GM23338 (cell line): ENCODE measurements around the gene C4A. TPM values are rescaled to one million over a fixed set of nuclear protein-coding genes. Genes with fewer than 3 reads are reported as not detected.

ENCODE experiments used
- ATAC-seq: fragments of 200-7000 bp; cut with Tn5 transposase; 3 replicates; pipeline ENCODE4 v1.9.1; 2020
- DNase-seq: peaks from one replicate; pipeline ENCODE4 v3.0.0-alpha.2; 2015; ENCODE audit warnings: low spot score
- H2AFZ ChIP-seq: fragments of 200-600 bp; sonication (generic); 2 replicates; pipeline ENCODE4 v1.8.0; 2016; ENCODE audit warnings: antibody characterized with exemption, mild to moderate bottlenecking, moderate library complexity
- H3F3A ChIP-seq: fragments of 200-600 bp; sonication (generic); replicated peaks from 2 replicates; pipeline ENCODE4 v1.8.0; 2017; ENCODE audit warnings: antibody characterized with exemption, mixed run types, low read depth
- H3K27ac ChIP-seq: fragments of 200-600 bp; sonication (generic); 2 replicates; pipeline ENCODE4 v1.6.1; 2016; ENCODE audit warnings: low read depth
- H3K27me3 ChIP-seq: fragments of 200-600 bp; sonication (generic); 2 replicates; pipeline ENCODE4 v1.8.0; 2016; ENCODE audit warnings: mild to moderate bottlenecking, mixed run types, moderate library complexity; ENCODE audit not compliant: insufficient read depth
- H3K36me3 ChIP-seq: fragments of 200-600 bp; sonication (generic); 2 replicates; pipeline ENCODE4 v1.8.0; 2016; ENCODE audit warnings: mild to moderate bottlenecking; ENCODE audit not compliant: insufficient read depth
- H3K4me1 ChIP-seq: fragments of 200-600 bp; sonication (generic); 2 replicates; pipeline ENCODE4 v1.8.0; 2016; ENCODE audit warnings: mild to moderate bottlenecking, moderate library complexity; ENCODE audit not compliant: insufficient read depth
- H3K4me2 ChIP-seq: fragments of 200-600 bp; sonication (generic); 2 replicates; pipeline ENCODE4 v1.7.1; 2017; ENCODE audit warnings: mixed run types
- H3K4me3 ChIP-seq: fragments of 200-600 bp; sonication (generic); 2 replicates; pipeline ENCODE4 v1.6.1; 2016; ENCODE audit warnings: mixed run types
- H3K79me2 ChIP-seq: fragments of 200-600 bp; sonication (generic); replicated peaks from 2 replicates; pipeline ENCODE4 v1.8.0; 2017; ENCODE audit warnings: mild to moderate bottlenecking; ENCODE audit not compliant: insufficient read depth
- H3K9me2 ChIP-seq: fragments of 200-600 bp; sonication (generic); 2 replicates; pipeline ENCODE4 v1.8.0; 2017; ENCODE audit not compliant: insufficient read depth
- H4K20me1 ChIP-seq: fragments of 200-600 bp; sonication (generic); replicated peaks from 2 replicates; pipeline ENCODE4 v1.8.0; 2017; ENCODE audit warnings: mild to moderate bottlenecking; ENCODE audit not compliant: insufficient read depth
- H3K27ac Mint-ChIP-seq: 2 replicates; pipeline ENCODE4 v1.8.0; 2020; ENCODE audit warnings: inconsistent platforms, mild to moderate bottlenecking, moderate library complexity, mixed read lengths
- H3K27me3 Mint-ChIP-seq: 3 replicates; pipeline ENCODE4 v1.8.0; 2022; ENCODE audit warnings: low read depth, mild to moderate bottlenecking, moderate library complexity, mixed read lengths, inconsistent platforms; ENCODE audit not compliant: insufficient read depth, poor library complexity
- H3K36me3 Mint-ChIP-seq: 3 replicates; pipeline ENCODE4 v1.8.0; 2021; ENCODE audit warnings: low read depth, mild to moderate bottlenecking, inconsistent platforms, moderate library complexity, mixed read lengths
- H3K4me1 Mint-ChIP-seq: 3 replicates; pipeline ENCODE4 v1.8.0; 2020; ENCODE audit warnings: mild to moderate bottlenecking, inconsistent platforms, mixed read lengths
- H3K4me3 Mint-ChIP-seq: 3 replicates; pipeline ENCODE4 v1.8.0; 2021; ENCODE audit warnings: moderate library complexity, mild to moderate bottlenecking, inconsistent platforms, mixed read lengths
- H3K9me3 Mint-ChIP-seq: 3 replicates; pipeline ENCODE4 v1.8.0; 2020; ENCODE audit warnings: moderate library complexity, mild to moderate bottlenecking, inconsistent platforms, mixed read lengths
- CREB1 ChIP-seq: fragments of 250-450 bp; sonication (Bioruptor Pico); IDR thresholded peaks from 2 replicates; pipeline ENCODE4 v1.5.0; 2020; ENCODE audit warnings: low read depth, mild to moderate bottlenecking, moderate library complexity
- EZH2 ChIP-seq: fragments of 200-600 bp; sonication (generic); IDR thresholded peaks from one replicate; pipeline ENCODE4 v1.8.0; 2017; ENCODE audit warnings: antibody characterized with exemption, mild to moderate bottlenecking, low read depth; ENCODE audit not compliant: unreplicated experiment
- EZH2phosphoT487 ChIP-seq: fragments of 200-600 bp; sonication (generic); IDR thresholded peaks from one replicate; pipeline ENCODE4 v1.8.1; 2018; ENCODE audit warnings: antibody characterized with exemption; ENCODE audit not compliant: unreplicated experiment
- JUNB ChIP-seq: IDR thresholded peaks from one replicate; pipeline ENCODE4 v1.6.1; 2016; ENCODE audit warnings: antibody characterized with exemption; ENCODE audit not compliant: unreplicated experiment
- NANOG ChIP-seq: IDR thresholded peaks from 2 replicates; pipeline ENCODE4 v1.6.1; 2016; ENCODE audit warnings: antibody characterized with exemption, borderline replicate concordance
- POLR2AphosphoS5 ChIP-seq: IDR thresholded peaks from 2 replicates; pipeline ENCODE4 v1.6.1; 2016; ENCODE audit warnings: antibody characterized with exemption, low read depth
- STAT1 ChIP-seq: IDR thresholded peaks from one replicate; pipeline ENCODE4 v1.6.1; 2016; ENCODE audit warnings: antibody characterized with exemption; ENCODE audit not compliant: unreplicated experiment
- ZNF114 ChIP-seq: fragments of 250-450 bp; sonication (Bioruptor Pico); IDR thresholded peaks from 2 replicates; pipeline ENCODE4 v1.5.0; 2020; ENCODE audit warnings: mild to moderate bottlenecking, moderate library complexity
- polyA plus RNA-seq: library from polyadenylated mRNA; unstranded; fragments of >200 nt; fragmentation: Nextera tagmentation; extraction: Ambion mirVana; gene quantifications from 2 replicates; pipeline ENCODE4 v1.2.1, GENCODE V29; 2016
- total RNA-seq: library from RNA; depleted of rRNA; stranded (reverse); fragments of >200 nt; shearing (Covaris generic); gene quantifications from 2 replicates; pipeline ENCODE4 v1.2.3, GENCODE V29; 2014
- TF ChIP-seq, protein P1 (sequence below): IDR thresholded peaks from one replicate; pipeline ENCODE4 v1.6.1; 2018; ENCODE audit warnings: antibody characterized with exemption; ENCODE audit not compliant: unreplicated experiment
- TF ChIP-seq, protein P2 (sequence below): IDR thresholded peaks from 2 replicates; pipeline ENCODE4 v1.6.1; 2016; ENCODE audit warnings: antibody characterized with exemption
- TF ChIP-seq, protein P3 (sequence below), 2 experiments: fragments of 200-600 bp in 1 of 2; sonication (generic) in 1 of 2; conservative IDR thresholded peaks; 2 replicates each; pipeline versions ENCODE4 v1.5.1 to v1.6.1; 2016 to 2017; ENCODE audit warnings: antibody characterized with exemption in 2 of 2, low read depth in 2 of 2, mild to moderate bottlenecking in 2 of 2, moderate library complexity in 1 of 2

The C4A gene
- total and polyA plus RNA-seq, 2 experiments from 2014 or later = 0.48 to 0.97 TPM

DNA sequence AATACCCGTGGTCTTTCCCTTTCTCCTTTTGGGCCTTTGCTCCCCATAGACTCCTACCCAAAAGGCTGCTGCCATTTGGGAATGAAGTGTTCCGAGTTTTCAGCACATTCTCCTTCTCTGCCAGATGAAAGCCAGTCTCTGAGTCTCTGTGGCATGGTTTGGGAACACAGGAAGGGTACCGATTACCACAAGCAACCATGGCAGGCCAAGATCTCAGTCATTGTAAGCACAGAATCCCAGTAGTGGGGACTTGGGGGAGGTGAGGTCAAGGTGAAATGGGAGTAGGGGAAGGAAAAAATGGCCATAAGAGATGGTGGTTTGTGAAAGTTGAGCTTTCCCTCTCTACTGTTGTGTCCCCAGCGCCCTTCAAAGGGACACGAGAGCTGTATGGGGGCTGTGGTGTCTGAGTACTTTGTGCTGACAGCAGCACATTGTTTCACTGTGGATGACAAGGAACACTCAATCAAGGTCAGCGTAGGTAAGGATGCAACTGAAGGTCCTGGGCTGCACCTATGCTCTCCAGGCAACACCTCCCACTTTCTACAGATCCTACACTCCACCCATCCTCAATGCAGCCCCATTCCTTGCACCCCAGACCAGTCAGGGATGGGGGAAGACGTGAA, 31.8 kb upstream of the C4A start (continued):
- TF ChIP-seq, protein P1, sequence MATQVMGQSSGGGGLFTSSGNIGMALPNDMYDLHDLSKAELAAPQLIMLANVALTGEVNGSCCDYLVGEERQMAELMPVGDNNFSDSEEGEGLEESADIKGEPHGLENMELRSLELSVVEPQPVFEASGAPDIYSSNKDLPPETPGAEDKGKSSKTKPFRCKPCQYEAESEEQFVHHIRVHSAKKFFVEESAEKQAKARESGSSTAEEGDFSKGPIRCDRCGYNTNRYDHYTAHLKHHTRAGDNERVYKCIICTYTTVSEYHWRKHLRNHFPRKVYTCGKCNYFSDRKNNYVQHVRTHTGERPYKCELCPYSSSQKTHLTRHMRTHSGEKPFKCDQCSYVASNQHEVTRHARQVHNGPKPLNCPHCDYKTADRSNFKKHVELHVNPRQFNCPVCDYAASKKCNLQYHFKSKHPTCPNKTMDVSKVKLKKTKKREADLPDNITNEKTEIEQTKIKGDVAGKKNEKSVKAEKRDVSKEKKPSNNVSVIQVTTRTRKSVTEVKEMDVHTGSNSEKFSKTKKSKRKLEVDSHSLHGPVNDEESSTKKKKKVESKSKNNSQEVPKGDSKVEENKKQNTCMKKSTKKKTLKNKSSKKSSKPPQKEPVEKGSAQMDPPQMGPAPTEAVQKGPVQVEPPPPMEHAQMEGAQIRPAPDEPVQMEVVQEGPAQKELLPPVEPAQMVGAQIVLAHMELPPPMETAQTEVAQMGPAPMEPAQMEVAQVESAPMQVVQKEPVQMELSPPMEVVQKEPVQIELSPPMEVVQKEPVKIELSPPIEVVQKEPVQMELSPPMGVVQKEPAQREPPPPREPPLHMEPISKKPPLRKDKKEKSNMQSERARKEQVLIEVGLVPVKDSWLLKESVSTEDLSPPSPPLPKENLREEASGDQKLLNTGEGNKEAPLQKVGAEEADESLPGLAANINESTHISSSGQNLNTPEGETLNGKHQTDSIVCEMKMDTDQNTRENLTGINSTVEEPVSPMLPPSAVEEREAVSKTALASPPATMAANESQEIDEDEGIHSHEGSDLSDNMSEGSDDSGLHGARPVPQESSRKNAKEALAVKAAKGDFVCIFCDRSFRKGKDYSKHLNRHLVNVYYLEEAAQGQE = no peak
- TF ChIP-seq EZH2 (no peak), JUNB (no peak), NANOG (no peak), CREB1 (CRISPR knock-in tag) (no peak), EZH2phosphoT487 (no peak), POLR2AphosphoS5 (no peak), ZNF114 (no peak)
- TF ChIP-seq, protein P2, sequence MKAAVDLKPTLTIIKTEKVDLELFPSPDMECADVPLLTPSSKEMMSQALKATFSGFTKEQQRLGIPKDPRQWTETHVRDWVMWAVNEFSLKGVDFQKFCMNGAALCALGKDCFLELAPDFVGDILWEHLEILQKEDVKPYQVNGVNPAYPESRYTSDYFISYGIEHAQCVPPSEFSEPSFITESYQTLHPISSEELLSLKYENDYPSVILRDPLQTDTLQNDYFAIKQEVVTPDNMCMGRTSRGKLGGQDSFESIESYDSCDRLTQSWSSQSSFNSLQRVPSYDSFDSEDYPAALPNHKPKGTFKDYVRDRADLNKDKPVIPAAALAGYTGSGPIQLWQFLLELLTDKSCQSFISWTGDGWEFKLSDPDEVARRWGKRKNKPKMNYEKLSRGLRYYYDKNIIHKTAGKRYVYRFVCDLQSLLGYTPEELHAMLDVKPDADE = no peak
- TF ChIP-seq, protein P3, sequence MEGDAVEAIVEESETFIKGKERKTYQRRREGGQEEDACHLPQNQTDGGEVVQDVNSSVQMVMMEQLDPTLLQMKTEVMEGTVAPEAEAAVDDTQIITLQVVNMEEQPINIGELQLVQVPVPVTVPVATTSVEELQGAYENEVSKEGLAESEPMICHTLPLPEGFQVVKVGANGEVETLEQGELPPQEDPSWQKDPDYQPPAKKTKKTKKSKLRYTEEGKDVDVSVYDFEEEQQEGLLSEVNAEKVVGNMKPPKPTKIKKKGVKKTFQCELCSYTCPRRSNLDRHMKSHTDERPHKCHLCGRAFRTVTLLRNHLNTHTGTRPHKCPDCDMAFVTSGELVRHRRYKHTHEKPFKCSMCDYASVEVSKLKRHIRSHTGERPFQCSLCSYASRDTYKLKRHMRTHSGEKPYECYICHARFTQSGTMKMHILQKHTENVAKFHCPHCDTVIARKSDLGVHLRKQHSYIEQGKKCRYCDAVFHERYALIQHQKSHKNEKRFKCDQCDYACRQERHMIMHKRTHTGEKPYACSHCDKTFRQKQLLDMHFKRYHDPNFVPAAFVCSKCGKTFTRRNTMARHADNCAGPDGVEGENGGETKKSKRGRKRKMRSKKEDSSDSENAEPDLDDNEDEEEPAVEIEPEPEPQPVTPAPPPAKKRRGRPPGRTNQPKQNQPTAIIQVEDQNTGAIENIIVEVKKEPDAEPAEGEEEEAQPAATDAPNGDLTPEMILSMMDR (conservative IDR thresholded peaks at IDR 0.05; ENCODE audit: low read depth in 2 of 2) = no peak

DNA sequence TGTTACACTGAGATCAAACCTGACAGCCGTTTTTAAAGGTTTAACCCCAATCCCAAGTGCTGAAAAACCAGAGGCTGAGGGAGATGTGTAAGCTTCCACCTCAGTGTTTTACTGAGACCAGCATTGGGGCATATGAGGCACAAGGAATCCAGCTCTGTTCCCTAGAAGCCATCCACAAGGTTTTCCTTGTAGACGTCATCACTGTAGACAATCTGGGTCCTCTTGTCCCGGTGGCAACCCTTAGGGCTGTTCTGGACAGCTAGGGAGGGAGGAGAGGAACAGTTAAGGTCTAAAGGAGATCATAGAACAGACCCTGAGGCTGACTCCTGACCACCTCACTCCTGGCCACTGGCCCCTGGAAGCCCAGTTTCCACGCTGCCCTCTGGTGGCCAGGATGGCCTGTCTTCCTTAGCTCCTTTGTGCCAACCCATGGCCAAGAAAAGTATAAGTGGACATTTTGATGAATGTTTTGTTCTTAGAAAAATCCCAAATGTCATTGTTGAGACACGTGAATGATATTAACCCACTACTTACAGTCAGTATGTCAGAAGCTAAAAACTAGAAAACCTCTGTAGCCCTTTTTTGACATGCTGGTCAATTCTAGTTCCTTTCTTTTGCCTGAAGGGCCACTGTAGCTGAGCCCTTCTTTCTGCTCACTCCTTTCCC, 29.6 kb upstream of the C4A start:
- H3K27ac ChIP-seq = no peak overlapping the region
- no peak overlapping the region for H3K27ac Mint-ChIP-seq

More for the DNA sequence above, 29.6 kb upstream of the C4A start:
- DNase-seq (peak; percentile 73), ATAC-seq (peak; percentile 93)
- Mint-ChIP-seq H3K36me3 (peaks cover 48% of the 10 kb centered on the region), H3K4me3 (no peak overlapping the region), H3K27me3 (peaks cover 11% of the 10 kb centered on the region), H3K4me1 (no peaks in the 10 kb centered on the region; the same call in 2 of the 3 replicates), H3K9me3 (no peaks in the 10 kb centered on the region)
- Histone ChIP-seq H3K36me3 (peaks cover 20% of the 10 kb centered on the region), H3K4me3 (no peak overlapping the region), H3F3A (0 out of 2 replicates have a peak, but pooled peaks cover 6% of the 10 kb centered on the region), H2AFZ (no peak overlapping the region), H3K4me1 (no peaks in the 10 kb centered on the region), H3K27me3 (no peaks in the 10 kb centered on the region), H3K79me2 (peaks cover 5% of the 10 kb centered on the region), H4K20me1 (no peaks in the 10 kb centered on the region; the same call in 1 of the 2 replicates), H3K9me2 (no peaks in the 10 kb centered on the region), H3K4me2 (no peak overlapping the region)
- TF ChIP-seq STAT1 = no peak
- no peak for TF ChIP-seq CREB1 (CRISPR knock-in tag)
- TF ChIP-seq, protein P3 (conservative IDR thresholded peaks at IDR 0.05; ENCODE audit: low read depth in 2 of 2) = peak; percentile 83 to 89
- TF ChIP-seq EZH2phosphoT487 = no peak
